Glutamatergic neuron (in vitro differentiated cells): ENCODE measurements around the gene PTPRN2. TPM values are rescaled to one million over a fixed set of nuclear protein-coding genes. Genes with fewer than 3 reads are reported as not detected.

ENCODE experiments used
- DNase-seq: peaks from one replicate; pipeline ENCODE4 v3.0.0; 2022
- H3K27ac Mint-ChIP-seq: one replicate; pipeline ENCODE4 v1.8.0; 2020; ENCODE audit warnings: mild to moderate bottlenecking, mixed read lengths, inconsistent platforms; ENCODE audit not compliant: unreplicated experiment
- H3K27me3 Mint-ChIP-seq: one replicate; pipeline ENCODE4 v1.8.0; 2020; ENCODE audit warnings: mild to moderate bottlenecking, moderate library complexity, mixed read lengths, inconsistent platforms; ENCODE audit not compliant: unreplicated experiment
- H3K36me3 Mint-ChIP-seq: one replicate; pipeline ENCODE4 v1.8.0; 2020; ENCODE audit warnings: mild to moderate bottlenecking, mixed read lengths, inconsistent platforms; ENCODE audit not compliant: unreplicated experiment
- H3K4me1 Mint-ChIP-seq: one replicate; pipeline ENCODE4 v1.8.0; 2020; ENCODE audit warnings: mild to moderate bottlenecking, low read depth, mixed read lengths, inconsistent platforms; ENCODE audit not compliant: unreplicated experiment
- H3K4me3 Mint-ChIP-seq: one replicate; pipeline ENCODE4 v1.8.0; 2020; ENCODE audit warnings: mild to moderate bottlenecking, mixed read lengths, inconsistent platforms; ENCODE audit not compliant: unreplicated experiment
- H3K9me3 Mint-ChIP-seq: one replicate; pipeline ENCODE4 v1.8.0; 2020; ENCODE audit warnings: mild to moderate bottlenecking, moderate library complexity, mixed read lengths, inconsistent platforms; ENCODE audit not compliant: unreplicated experiment
- total RNA-seq: library from RNA; stranded (reverse); fragmentation: NEBNext Ultra II Directional; extraction: Animal tissue kit (Norgen Biotek cat#: 25700); gene quantifications from one replicate; pipeline ENCODE4 v1.2.1, GENCODE V29; 2021; ENCODE audit not compliant: unreplicated experiment
- TF ChIP-seq, protein P1 (sequence below): fragments of 200-600 bp; sonication (generic); IDR thresholded peaks from one replicate; pipeline ENCODE4 v1.5.0; 2021; ENCODE audit not compliant: partially characterized antibody, unreplicated experiment

PTPRN2 gene
- total RNA-seq, 1 donor from 2014 or later, result 49.0 TPM

DNA sequence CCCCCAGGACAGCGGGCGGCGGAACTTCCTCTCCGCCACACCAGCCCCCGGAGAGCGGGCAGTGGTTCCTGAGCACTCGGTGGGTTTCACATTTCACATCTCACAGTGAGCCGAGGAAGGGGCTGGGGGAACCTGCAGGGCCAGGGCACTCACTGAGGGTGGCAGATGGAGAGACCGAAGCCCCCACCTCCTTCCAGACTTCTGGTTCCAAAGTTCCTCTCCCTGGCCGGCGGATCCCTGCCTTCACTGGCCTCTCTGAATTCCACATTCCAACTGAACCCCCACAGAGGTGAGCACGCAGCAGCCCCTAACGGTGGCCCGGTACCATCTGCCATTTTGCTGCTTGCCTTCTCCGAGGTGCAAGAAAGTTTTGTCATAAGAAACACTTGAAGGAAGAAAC lies 461.0 kb downstream of the PTPRN2 start:
- peaks cover 11% of the 10 kb centered on the region for H3K9me3 Mint-ChIP-seq
- TF ChIP-seq, protein P1, sequence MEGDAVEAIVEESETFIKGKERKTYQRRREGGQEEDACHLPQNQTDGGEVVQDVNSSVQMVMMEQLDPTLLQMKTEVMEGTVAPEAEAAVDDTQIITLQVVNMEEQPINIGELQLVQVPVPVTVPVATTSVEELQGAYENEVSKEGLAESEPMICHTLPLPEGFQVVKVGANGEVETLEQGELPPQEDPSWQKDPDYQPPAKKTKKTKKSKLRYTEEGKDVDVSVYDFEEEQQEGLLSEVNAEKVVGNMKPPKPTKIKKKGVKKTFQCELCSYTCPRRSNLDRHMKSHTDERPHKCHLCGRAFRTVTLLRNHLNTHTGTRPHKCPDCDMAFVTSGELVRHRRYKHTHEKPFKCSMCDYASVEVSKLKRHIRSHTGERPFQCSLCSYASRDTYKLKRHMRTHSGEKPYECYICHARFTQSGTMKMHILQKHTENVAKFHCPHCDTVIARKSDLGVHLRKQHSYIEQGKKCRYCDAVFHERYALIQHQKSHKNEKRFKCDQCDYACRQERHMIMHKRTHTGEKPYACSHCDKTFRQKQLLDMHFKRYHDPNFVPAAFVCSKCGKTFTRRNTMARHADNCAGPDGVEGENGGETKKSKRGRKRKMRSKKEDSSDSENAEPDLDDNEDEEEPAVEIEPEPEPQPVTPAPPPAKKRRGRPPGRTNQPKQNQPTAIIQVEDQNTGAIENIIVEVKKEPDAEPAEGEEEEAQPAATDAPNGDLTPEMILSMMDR, result no peak
- H3K27me3 Mint-ChIP-seq, result peaks cover 8% of the 10 kb centered on the region
- no peak overlapping the region for H3K4me3 Mint-ChIP-seq
- no peaks in the 10 kb centered on the region for H3K4me1 Mint-ChIP-seq
- H3K27ac Mint-ChIP-seq, result no peak overlapping the region
- DNase-seq, result no peak
- H3K36me3 Mint-ChIP-seq, result peaks cover 11% of the 10 kb centered on the region

DNA sequence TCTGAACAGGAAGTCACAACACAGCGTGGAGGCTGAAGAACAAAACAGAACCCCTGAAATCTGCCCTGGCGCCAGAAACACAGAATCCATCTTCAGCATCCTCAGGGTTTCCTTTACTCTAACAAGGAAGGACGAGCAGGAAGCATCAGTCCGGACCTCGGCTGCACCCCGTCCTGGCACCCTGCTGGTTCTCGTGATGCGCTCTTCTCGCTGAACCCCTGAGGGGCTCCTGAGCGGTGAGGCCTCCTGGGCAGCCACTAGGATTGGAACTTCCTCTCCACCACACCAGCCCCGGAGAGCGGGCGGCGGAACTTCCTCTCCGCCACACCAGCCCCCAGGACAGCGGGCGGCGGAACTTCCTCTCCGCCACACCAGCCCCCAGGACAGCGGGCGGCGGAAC lies 461.9 kb downstream of the PTPRN2 start:
- TF ChIP-seq, protein P1, result no peak
- peaks cover 9% of the 10 kb centered on the region for H3K27me3 Mint-ChIP-seq
- no peak for DNase-seq
- H3K4me1 Mint-ChIP-seq, result no peaks in the 10 kb centered on the region
- H3K9me3 Mint-ChIP-seq, result peaks cover 12% of the 10 kb centered on the region
- H3K36me3 Mint-ChIP-seq, result peaks cover 11% of the 10 kb centered on the region
- no peak overlapping the region for H3K4me3 Mint-ChIP-seq
- H3K27ac Mint-ChIP-seq, result no peak overlapping the region

DNA sequence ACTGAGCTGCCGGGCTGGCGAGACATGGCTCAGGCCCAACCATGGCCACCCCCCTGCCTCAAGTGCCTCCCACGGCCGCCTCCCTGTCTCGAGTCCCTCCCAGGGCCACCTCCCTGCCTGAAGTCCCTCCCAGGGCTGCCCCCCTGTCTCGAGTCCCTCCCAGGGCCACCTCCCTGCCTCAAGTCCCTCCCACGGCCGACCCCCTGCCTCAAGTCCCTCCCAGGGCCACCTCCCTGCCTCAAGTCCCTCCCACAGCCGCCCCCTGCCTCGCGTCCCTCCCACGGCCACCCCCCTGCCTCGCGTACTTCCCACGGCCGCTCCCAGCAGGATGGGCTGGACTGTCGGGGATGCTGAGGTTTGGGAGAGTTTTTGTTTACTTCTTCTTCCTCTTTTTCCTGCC lies 462.5 kb downstream of the PTPRN2 start:
- Mint-ChIP-seq H3K27me3 (peaks cover 9% of the 10 kb centered on the region), H3K9me3 (peaks cover 12% of the 10 kb centered on the region), H3K4me3 (no peak overlapping the region), H3K4me1 (no peaks in the 10 kb centered on the region), H3K27ac (no peak overlapping the region), H3K36me3 (peaks cover 11% of the 10 kb centered on the region)
- TF ChIP-seq, protein P1, result no peak
- DNase-seq, result no peak

DNA sequence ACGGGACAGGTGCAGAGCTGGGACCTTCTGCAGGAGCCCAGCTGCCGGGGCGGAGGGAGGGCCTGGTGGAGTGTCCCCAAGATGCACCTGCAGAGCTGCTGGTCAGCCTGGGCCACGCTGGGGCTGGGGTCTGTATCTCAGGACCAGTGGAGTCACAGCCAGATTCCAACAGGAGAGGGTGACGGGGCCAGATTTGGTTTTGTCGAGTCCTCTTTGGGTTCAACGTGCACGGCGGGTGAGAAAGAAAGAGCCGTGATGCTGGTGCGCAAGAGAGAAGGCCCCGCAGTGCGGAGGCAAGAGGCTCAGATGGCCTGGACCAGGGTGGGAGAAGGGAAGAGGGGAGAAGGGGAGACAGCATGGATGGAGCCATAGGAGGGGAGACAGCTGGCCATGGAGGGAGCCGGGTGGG lies 462.9 kb downstream of the PTPRN2 start:
- Mint-ChIP-seq H3K9me3 (peaks cover 12% of the 10 kb centered on the region), H3K27ac (no peak overlapping the region), H3K27me3 (peaks cover 9% of the 10 kb centered on the region), H3K36me3 (peaks cover 11% of the 10 kb centered on the region), H3K4me3 (no peak overlapping the region), H3K4me1 (no peaks in the 10 kb centered on the region)
- DNase-seq, result no peak
- TF ChIP-seq, protein P1, result no peak

DNA sequence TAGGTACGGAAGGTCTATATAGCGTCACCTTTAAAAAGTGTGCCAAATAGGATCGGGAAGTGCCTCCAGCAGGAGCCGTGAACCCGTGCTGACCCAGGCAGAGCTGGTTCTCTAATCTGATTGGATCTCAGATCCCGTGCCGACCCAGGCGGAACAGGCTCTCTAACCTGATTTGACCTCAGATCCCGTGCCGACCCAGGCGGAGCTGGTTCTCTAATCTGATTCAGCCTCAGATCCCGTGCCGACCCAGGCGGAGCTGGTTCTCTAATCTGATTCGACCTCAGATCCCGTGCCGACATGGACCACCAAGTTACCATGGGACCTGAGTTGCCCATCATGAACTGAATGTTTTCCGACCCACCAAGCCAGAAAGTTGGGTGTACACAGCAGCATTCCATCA lies 463.9 kb downstream of the PTPRN2 start:
- Mint-ChIP-seq H3K27ac (no peak overlapping the region), H3K27me3 (peaks cover 9% of the 10 kb centered on the region), H3K4me3 (no peak overlapping the region), H3K9me3 (peaks cover 12% of the 10 kb centered on the region), H3K36me3 (peaks cover 11% of the 10 kb centered on the region), H3K4me1 (no peaks in the 10 kb centered on the region)
- DNase-seq, result no peak
- TF ChIP-seq, protein P1, result no peak
